GM18519 (cell line): ENCODE results near the gene MBNL1.
A peak's percentile ranks its signal among the peaks of the same experiment; 100 is the strongest.

Experiments used
- ATAC-seq: cut with Tn5 transposase; IDR thresholded peaks from one replicate; pipeline ENCODE4 v1.9.1; 2021; ENCODE audit warnings: mild to moderate bottlenecking, moderate library complexity; ENCODE audit not compliant: unreplicated experiment, low FRiP score

Gene MBNL1

GRCh38 chr3:152271501-152272236 lies 2.9 kb downstream of the MBNL1 start:
- ATAC-seq, result no peak

DNA sequence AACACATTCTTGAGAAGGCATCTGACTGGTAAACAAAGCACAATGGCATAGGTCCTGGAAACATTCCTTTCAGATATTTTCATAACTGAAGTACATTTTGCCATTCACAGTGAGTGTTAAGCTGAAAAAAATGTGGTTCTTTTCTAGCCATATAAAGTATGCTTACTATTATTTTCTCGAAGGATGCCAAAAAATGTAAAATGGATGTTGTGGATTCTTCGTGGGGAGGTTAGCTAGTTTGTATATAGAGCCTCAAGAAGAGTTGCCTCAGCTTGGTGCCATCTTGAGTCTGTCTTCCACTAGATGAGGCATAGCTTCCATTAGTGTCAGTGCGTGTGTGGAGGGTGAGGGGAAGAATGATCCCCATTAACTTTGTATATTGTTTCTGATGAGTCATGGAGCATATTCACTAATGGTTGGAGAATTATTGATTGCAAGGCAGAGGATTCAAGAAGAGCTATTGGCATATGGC lies 4.1 kb downstream of the MBNL1 start:
- no peak for ATAC-seq

DNA sequence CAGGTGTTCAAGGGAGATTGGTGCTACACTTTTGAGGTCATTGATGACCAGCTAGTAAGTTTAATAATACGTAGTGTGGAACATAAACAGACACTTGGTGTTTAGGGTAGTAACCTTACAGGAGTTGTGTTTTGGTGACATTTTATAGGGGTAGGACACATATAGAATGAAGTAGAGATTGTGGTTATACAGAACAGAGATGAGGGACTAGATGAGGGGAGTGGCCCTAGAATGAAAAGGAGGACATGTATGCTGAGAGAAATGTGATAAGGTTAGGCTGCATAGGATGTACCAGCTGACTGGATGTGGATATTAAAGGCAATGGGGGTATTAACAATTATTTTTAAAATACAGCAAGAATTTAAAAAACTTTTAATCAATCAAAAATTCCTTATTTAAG lies 8.0 kb downstream of the MBNL1 start:
- ATAC-seq, result no peak

DNA sequence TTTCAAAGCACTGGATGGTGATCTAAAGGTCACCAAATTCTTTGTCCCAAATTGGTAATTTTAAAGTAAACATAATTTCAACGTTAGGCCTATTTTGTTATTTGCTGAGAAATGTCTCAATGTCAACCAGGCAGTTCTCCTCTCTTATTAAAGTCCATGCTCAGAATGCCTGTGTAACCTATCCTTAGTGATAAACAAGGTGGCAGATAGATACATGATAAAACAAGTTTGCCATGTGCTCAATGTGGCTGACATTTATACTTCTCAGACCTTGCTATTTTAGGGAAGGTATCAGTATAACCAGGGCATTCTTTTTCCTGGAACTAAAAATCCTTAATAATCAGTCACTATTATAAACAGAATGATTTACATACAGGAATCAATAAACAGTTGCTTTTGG lies 8.5 kb downstream of the MBNL1 start:
- no peak for ATAC-seq

GRCh38 chr3:152278756-152279427 lies 10.2 kb downstream of the MBNL1 start:
- ATAC-seq, result no peak

- no peak for ATAC-seq
These were observed 10.8 kb downstream of the MBNL1 start for GRCh38 chr3:152279479-152279878.

GRCh38 chr3:152280539-152280938 lies 11.8 kb downstream of the MBNL1 start:
- no peak for ATAC-seq

DNA sequence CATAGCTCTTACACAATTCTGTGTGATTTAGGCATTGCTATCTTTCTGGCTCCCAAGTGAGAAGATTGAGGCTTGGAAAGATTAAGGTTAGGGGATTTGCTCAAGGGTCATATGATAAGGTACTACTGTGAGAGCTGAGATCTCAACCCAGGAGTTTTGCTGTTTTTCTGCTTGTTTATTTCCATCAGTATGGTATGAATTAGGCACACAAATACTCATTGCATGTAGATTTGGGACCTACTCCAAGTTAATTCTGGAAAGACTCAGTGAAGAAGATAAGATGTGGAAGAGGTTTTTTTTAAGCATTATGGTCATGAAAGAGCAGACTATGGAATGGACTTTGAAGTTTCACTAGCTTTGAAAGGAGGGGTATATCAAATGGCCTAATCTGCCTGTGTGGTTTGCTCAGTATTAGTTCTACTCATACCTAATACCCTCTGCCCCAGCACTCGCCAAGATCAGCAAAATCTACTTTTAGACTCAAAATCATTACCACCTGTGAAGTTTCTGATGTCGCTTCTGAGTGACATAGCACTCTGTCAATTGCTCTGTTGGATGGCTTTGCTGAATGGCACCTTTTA lies 12.5 kb downstream of the MBNL1 start:
- peak; percentile 71 for ATAC-seq

DNA sequence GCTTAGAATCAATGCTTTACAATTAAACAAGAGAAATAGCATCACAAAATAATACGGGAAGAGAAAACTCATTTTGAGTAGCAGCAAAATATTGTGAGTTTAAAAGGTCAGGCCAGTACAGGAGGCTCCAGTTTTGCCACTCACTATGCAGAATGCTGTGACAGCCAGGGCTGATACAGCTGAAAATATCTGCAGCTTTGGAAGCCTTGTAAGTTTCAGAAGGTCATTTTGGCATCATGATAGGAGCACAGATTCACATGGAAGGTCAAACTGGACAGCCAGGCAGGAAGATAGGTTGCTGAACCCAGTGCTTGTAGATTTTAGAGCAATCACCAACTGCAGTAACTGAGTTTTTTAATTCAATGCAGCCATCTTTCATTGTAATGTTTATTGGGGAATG lies 14.1 kb downstream of the MBNL1 start:
- no peak for ATAC-seq

- ATAC-seq, result no peak
These were observed 15.0 kb downstream of the MBNL1 start for GRCh38 chr3:152283492-152284381.

DNA sequence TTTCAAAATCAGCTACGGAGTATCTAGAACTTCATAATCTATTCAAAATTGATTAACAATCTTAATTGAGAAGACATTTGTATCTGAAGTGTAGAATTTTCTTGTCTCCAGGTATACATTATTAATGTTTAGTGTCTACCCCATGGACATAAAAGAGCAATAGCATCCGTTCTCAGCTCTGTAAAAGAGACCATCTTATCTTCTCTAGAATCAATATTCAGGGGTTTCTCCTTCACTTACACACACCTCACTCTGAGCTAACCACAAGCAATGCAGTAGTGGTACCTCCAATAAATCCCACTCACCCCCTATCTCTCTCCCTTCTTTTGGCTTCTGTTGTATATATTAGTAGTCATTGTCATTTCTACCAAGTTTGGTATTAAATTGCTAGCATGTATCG lies 16.2 kb downstream of the MBNL1 start:
- ATAC-seq, result no peak

DNA sequence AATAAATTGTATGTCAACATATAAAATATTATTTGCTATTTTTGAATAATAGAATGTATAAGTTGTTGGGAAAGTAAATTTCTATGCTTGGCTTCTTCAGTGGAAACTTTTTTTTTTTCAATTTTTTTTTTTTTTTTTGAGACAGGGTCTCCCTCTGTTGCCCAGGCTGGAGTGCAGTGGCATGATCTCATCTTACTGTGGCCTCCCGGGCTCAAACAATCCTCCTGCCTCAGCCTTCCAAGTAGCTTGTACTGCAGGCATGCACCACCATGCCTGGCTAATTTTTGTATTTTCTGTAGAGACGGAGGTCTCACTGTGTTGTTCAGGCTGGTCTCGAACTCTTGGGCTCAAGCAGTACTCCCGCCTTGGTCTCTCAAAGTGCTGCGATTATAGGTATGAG lies 16.8 kb downstream of the MBNL1 start:
- ATAC-seq, result no peak

- ATAC-seq, result no peak
These were observed 19.3 kb downstream of the MBNL1 start for GRCh38 chr3:152287898-152288576.

DNA sequence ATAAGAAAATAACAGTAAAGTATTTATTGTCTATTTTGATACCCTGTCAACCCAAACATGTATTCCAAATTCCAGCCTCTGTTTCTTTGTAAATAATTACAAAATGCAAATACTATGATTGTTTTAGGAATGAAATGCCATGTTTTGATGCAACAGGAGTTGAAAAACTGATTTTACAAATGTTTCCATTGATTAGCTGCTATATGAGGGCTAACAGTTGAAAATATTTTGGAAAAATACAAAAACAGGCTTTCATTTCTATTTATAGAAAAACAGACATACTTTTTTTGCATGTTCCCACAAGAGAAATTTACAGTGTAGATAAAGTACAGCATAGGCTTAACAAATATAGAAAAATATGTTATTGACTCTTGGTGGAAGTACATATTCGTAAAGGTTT lies 20.0 kb downstream of the MBNL1 start:
- no peak for ATAC-seq

DNA sequence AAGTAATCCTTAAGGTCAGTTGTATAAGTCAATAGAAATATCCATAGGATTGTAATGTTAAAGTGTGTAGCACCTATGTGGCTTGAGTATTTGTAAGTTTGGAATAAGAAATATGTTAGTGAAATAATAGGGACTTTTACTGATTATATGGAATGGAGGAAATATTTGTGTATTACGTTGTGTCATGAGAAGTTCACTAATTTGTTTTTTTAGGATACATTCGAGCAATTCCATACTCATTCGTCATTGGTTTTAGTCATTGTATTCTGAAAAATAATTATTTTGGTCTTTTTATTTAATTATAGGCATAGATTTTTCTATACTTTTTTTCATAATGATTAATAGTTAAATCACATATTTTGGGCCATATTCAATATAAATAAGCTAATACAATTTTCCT lies 21.0 kb downstream of the MBNL1 start:
- no peak for ATAC-seq

DNA sequence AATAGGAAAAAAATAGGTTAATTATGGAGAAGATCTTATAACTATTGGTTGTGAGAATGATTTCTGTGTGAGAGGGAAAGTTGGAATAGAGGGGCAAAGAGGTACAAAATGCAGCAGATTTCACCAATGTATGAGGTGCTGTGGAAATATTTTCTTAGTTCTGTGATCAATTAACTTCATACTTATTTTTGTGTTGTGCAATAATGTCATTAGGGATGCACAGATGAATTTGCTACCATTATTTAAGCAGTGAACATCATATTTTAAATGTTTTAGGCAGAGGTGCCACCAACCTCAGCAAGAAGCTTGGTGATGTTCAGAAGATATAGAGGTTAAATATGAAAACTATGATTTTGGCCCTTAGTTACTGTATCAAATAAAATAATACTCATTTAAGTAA lies 21.6 kb downstream of the MBNL1 start:
- no peak for ATAC-seq

GRCh38 chr3:152291238-152291637 lies 22.5 kb downstream of the MBNL1 start:
- no peak for ATAC-seq

DNA sequence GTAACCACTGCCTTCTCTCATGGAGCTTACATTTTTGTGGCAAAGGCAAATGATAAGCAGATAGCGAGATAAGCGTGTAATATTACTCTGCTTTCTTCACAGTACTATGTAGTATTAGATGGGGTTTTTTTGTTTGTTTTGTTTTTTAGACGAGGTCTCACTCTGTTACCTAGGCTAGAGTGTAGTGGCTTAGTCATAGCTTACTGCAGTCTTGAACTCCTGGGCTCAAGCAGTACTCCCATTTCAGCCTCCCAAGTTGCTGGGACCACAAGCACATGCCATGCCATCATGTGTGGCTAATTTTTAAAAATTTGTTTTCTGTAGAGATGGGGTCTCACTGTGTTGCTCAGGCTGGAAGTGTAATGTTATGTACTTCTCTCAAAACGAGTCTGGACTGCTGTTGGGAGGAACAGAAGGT lies 22.9 kb downstream of the MBNL1 start:
- no peak for ATAC-seq

- ATAC-seq, result no peak
These were observed 23.6 kb downstream of the MBNL1 start for GRCh38 chr3:152292366-152292765.

DNA sequence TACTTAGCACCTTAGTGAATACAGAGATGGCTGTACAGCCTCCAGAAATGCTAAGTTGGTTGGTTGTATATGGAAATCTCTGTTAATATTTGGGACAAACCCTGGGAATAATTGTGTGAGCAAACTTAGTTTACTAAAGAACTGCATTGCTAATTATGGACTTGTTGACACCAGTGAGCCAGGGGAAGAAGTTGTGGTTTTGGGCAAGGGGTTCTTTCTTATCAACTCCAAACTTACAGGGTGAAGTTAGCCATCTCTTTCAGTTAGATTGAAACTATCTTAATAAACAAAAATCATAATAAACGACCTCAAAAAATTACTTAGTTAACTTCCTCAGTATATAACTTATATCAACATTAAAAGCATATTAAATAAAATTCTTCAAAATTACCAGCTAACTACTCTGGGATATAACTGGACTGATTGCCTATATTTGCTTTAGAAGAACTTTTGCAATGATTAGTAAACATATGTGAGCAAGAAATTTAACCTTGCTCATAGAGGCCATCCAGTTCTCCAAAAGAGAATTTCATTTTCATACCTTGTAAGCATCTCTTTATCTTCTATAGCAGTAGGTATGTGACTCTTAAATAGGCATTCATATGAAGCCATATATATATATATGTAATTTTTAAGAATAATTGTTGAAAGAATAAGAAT lies 24.7 kb downstream of the MBNL1 start:
- ATAC-seq, result no peak
